Inflammatory macrophage treated with lipopolysaccharide for 1 hour (primary cell): ENCODE data around the gene PTPN1.

Source experiments
- DNase-seq, 2 donors: peaks; one replicate each; pipeline ENCODE4 v3.0.0-alpha.2; 2020 to 2022

Gene PTPN1

GRCh38 chr20:50580016-50580747 lies 70.0 kb downstream of the PTPN1 start:
- DNase-seq = peak in 1 of 2 donors; percentile 71

- DNase-seq = no peak
These were observed 70.8 kb downstream of the PTPN1 start for GRCh38 chr20:50580842-50581544.

DNA sequence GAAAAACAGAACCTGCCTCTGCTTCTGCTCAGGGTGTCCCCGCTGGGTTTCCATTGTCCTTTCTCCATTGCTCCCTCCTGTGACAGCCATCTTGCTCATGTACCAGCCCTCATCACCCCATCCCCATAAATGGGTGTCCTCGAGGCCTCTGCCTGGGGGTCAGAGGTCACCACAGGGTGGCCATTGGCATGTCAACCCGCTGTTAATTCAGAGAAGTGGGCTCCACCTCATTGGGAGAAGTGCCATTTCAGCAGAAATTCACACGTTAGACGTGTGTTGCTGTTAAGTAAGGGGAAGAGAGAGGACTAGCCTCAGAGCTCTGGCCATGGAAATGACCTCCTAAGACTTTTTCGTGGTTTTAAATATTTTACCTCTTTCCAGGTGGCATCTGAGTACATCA lies 71.9 kb downstream of the PTPN1 start:
- no peak for DNase-seq

DNA sequence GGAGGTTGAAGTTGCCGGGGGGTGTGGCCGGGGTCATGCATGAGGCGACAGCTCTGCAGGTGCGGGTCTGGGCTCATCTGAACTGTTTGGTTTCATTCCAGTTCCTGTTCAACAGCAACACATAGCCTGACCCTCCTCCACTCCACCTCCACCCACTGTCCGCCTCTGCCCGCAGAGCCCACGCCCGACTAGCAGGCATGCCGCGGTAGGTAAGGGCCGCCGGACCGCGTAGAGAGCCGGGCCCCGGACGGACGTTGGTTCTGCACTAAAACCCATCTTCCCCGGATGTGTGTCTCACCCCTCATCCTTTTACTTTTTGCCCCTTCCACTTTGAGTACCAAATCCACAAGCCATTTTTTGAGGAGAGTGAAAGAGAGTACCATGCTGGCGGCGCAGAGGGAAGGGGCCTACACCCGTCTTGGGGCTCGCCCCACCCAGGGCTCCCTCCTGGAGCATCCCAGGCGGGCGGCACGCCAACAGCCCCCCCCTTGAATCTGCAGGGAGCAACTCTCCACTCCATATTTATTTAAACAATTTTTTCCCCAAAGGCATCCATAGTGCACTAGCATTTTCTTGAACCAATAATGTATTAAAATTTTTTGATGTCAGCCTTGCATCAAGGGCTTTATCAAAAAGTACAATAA lies 72.5 kb downstream of the PTPN1 start:
- no peak for DNase-seq

GRCh38 chr20:50583442-50584150 lies 73.4 kb downstream of the PTPN1 start:
- DNase-seq = no peak

- no peak for DNase-seq
These were observed 74.5 kb downstream of the PTPN1 start for GRCh38 chr20:50584687-50585086.

DNA sequence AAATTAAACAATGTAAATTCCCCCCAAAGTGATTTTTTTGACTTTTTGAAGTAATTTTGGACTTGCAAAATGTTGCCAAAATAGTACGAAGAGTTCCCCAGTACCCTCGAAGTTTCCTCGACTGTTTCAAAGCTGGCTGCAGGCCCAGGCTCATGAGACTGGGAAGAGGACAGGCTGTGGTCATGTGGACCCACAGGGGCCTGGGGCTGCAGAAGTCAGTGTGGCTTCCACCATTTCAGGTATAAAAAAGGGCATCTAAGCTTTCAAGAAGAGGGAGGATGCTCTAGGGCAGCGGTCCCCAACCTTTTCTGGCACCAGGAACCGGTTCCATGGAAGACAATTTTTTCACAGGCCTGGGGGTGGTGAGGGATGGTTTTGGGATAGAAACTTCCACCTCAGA lies 75.0 kb downstream of the PTPN1 start:
- DNase-seq = no peak

- no peak for DNase-seq
These were observed 75.5 kb downstream of the PTPN1 start for GRCh38 chr20:50585678-50586077.

DNA sequence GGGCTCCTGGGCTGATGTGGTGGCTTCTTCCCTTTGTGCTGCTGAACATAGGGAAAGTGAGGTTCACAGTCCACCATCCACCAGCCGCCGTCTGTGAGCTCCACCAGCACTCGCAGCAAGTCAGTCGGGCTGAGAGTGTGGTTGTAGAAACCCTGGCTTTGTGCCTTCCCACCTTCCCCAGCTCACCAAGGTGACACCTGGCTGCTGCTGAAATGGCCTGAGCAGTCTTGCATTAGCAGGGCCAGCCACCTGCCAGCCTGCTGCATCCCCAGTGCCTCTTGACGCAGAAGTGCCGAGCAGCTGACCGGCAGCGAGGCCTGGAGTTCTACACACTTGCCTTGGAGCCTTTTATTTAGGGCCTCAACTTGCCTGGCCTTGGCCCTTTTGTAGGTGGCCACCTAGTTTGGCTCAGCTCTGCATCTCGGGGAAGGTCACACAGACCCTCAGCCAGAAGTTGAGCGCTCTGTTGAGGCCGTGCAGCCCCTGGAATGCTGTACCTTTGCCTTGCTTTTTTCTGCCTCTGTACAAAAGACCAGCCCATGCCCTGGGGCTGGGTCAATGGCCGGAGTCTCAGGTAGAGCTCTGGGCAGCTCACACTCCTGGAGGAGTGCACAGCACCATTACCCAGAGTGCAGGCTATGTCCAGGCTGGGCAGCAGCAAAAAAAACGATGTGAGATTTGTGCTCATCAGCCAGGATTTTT lies 76.5 kb downstream of the PTPN1 start:
- DNase-seq = no peak

- DNase-seq = no peak
These were observed 77.2 kb downstream of the PTPN1 start for GRCh38 chr20:50587291-50587961.

DNA sequence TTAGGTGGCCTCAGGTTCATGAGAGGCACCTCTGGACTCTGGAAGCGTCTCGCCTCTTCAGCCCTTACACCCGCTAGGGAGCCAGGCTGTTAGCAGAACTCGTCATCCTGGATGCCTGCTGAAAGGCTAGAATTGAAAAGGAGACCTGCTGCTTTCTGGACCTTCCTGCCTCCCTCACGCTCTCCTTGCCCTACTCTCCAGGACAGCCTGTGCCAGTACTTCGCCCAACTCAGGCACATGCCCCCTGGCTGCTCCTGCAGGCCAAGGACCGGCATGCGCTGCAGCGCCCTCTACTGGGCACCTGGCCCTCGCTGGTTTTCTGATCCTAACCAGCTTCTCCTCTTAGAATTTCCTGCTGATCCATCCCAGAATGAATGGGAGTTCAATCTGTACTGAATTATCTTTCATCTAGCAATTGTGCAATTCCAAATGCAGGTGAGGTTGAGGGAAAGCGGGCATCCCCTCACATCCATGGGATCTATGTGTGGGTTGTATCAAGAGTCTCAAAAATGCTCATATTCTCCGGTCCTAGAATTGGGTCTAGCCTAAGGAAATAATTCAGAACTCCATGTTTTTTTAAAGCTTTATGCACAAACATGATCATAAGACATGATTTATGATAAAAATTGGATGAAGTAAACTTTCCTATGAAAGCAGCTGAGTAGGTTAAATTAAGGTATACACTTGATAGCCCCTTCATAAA lies 78.0 kb downstream of the PTPN1 start:
- DNase-seq = peak in 1 of 2 donors; percentile 76

GRCh38 chr20:50589548-50590347 lies 79.6 kb downstream of the PTPN1 start:
- DNase-seq = no peak

- DNase-seq = no peak
These were observed 80.1 kb downstream of the PTPN1 start for GRCh38 chr20:50590348-50590664.

- no peak for DNase-seq
These were observed 81.2 kb downstream of the PTPN1 start for GRCh38 chr20:50591233-50591852.

DNA sequence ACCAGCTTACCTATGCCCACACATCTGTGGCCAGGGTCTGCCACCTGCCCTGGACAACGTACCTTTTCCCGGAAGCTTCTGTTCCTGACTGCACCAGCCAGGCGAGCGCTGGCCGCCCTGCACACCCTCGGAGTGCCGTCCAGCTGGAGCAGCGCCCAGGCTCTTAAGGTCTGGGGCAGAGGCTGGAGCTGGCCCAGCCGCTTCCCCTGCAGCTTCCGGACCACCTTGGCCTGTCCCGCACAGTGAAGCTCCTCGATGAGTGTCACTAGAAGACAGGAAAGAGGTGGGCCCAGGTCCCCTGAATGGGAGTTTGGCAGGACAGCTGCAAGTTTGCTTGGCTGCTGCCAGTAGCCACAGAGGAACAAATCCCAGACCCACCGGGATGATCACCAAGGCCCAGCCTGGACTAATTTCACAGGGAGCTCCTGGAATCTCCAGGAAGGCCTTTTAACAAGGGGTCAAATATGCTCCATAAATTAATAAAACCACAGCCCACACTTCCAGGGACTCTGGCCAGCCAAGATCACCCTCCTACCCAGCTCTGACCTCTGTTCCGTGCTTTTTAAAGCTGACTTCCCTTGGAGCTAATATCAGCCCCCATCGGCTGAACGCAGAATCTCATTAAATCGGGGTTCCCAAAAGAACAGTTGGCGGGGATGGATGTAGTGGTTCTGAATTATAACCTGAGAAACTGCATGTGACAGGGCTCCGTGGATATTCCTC lies 82.3 kb downstream of the PTPN1 start:
- DNase-seq = no peak

- no peak for DNase-seq
These were observed 82.8 kb downstream of the PTPN1 start for GRCh38 chr20:50593005-50593335.

GRCh38 chr20:50594231-50594590 lies 84.0 kb downstream of the PTPN1 start:
- no peak for DNase-seq

DNA sequence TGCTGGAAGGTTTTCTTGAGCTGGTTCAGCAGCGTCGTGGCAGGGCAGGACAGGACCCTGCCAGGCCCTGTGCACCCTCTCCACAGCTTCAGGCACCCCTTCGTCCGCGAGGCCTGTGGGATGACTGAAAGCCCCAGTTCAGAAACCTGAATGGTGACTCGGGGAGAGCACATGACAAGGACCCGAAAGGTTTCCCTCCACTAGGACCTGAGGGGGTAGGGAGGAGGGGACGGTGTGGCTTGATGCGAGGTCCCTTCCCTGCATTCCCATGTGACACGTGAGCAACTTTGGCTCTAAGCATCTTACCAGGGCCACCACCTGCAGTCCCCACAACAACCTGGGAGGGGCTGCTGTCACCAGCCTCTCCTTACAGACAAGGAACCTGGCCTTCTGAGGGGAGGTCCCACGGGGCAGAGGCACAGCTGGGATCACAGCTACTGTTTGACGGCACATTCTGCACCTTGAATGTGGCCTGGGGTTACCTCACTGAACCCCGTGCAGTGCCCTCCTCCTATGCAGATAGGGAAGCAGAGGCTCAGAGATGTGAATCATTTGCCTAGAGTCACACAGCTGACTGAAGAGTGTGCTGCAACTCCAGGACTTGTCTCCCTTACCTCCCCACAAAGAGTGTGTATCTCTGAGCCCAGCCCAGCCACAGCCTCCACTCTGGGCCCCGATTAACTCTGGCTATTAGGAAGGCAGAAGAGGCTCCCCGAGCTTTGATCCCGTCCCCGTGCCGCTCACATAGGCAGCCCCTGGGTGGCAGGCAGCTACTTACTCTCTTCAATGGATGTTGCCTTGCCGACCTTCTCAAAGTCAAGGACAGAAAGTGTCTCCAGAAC lies 84.6 kb downstream of the PTPN1 start:
- DNase-seq = no peak

DNA sequence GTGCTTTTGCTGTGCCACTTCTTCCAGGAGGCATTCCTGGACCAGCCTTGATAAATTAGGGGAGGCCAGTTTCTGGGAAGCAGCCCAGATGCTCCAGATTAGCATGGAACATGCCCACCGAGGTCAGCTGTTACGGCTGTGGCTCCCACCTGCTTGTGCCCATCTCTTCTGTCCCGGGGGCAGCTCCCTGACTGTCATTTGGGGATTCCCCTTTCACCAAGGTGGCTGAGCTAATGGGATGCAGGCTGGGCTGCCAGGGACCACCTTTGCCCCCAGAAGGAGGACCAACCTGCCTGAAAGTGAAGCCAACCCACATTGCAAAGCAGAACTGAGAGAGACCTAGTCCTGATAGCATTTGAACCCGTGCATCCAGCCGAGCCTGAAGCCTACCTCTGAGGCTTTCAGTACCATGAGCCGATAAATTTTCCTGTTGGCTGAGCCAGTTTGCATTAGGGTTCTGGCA lies 85.3 kb downstream of the PTPN1 start:
- DNase-seq = no peak
